GM19372 (cell line): ENCODE results near the gene STAG3.
"Not testable (repeated sequence)": the region's sequence is repeated elsewhere in the genome, so short reads cannot be mapped to it uniquely, and the experiment has no call there.

Experiments used
- ATAC-seq: cut with Tn5 transposase; IDR thresholded peaks from one replicate; pipeline ENCODE4 v1.9.1; 2021; ENCODE audit warnings: mild to moderate bottlenecking, low read depth, moderate library complexity; ENCODE audit not compliant: unreplicated experiment

STAG3 gene

DNA sequence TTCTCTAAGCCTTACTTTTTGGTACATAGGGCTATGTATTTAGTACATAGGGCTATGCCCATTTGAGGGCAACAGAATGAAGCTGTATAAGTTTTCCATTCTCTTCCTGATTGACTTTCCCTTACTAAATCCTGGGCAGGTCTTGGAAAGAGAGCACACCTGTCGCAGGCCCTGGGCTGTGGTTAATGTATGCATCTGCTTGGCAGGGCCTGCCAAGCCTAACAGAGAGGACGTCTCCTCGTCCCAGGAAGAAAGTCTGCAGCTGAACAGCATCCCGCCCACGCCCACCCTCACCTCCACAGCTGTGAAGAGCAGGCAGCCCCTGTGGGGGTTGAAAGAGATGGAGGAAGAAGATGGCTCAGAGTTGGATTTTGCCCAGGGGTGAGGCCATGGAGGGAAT is 33.1 kb downstream of the STAG3 start:
- ATAC-seq: no peak

DNA sequence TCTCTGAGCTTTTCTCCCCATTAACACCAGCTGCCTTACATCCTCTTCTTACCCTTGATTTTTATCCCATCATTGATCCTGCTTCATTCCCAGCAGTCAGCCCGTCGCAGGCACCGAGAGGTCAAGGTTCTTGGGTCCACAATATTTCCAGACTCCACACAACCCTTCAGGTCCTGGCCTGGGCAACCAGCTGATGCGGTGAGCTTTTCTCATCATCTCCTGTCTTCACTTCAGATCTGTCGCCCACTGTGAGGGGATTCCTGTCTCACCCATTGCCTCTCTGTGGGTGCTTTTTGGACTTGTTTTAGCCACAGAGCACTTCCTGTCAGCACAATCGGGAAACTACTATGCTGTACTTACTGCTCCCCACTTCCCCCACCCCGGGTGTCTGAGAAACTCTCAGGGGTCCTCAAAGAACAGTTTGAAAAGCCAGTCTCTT is 33.6 kb downstream of the STAG3 start:
- ATAC-seq: no peak

DNA sequence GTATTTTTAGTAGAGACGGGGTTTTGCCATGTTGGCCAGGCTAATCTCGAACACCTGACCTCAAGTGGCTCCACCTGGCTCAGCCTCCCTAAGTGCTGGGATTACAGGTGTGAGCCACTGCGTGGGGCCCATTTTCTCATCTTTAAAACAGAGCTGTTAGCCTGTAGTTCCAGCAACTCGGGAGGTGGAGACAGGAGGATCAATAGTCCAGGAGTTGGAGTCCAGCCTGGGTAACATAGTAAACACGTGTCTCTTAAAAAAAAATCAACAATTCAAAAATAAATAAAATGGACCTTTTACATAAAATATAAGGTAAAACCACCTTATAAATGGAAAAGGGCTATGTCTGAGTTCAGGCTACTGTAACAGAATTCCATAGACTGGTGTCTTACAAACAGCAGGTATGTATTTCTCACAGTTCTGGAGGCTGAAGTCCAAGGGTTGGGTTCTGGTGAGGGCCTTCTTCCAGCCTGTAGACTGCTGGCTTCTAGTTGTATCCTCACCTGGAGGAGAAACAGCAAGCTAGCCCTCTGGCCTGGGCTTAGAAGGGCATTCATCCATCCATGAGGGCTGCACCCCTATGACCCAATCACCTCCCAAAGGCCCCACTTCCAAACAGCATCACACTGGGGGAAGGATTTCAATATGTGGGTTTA is 35.0 kb downstream of the STAG3 start:
- no peak for ATAC-seq

DNA sequence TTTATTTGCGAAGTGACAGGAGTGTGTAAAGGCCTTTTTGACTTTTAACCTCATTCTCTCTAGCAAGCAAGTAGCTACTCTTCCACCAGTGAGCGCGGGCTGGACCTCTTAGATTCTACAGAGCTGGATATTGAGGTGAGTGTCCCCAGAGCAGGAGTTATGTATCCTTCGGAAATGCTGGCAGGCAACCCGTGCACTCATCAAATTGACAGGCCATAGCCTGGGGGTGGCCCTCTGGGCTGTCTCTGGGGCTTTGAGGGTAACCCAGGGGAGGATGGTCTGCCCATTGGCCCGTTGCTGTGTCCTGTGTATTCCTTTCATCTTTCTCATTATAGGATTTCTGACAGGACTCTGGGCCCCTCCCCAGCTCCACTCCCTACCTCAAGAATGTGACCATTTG is 36.0 kb downstream of the STAG3 start:
- ATAC-seq: no peak

DNA sequence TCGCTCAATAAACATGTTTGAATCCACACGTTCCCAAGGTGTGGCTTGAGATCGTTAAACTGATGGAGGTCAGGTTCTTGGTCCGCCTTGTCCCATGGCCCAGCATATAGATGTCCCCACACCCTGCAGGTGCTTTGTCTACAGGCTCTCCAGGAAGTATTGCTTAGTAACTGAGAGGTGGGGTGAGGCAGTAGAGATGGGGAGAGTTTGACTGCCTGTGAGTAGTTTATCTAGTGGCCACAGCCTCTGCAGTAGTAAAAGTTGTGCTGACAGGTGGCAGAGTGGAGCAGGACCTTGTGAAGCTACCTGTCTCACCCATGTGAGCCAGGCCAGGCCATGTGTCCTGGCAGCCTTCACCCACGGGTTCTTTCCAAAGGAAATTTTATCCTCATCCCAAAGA is 36.6 kb downstream of the STAG3 start:
- ATAC-seq: not testable (repeated sequence)

DNA sequence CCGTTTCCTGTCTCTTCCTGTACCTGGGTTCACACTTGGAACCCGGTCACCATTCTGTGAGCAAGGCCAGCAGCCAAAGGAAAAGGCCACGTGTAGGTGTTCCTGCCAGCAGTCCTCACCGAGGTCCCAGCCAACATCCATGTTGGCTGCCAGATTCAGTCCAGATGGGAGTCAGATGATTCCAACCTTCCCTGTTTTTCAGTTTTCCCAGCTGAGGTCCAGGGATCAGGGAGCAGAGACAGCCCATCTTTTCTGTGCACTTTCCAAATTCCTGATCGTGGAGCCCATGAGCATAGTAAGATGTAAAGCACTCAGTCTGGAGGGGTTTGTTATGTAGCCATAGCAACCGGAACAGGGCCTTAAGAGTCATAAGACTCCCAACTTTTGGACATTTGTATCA is 38.2 kb downstream of the STAG3 start:
- ATAC-seq: no peak

DNA sequence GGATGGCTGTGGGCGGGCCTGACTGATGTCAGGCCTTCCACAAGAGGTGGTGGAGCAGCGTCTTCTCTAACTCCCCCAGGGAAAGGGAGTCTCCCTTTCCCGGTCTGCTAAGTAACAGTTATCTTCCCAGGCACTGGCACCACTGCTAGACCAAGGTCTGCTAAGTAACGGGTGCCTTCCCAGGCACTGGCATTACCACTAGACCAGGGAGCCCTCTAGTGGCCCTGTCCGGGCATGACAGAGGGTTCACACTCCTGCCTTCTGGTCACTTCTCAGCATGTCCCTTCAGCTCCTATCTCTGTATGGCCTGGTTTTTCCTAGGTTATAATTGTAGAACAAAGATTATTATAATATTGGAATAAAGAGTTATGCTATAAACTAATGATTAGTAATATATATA is 40.2 kb downstream of the STAG3 start:
- not testable (repeated sequence) for ATAC-seq

DNA sequence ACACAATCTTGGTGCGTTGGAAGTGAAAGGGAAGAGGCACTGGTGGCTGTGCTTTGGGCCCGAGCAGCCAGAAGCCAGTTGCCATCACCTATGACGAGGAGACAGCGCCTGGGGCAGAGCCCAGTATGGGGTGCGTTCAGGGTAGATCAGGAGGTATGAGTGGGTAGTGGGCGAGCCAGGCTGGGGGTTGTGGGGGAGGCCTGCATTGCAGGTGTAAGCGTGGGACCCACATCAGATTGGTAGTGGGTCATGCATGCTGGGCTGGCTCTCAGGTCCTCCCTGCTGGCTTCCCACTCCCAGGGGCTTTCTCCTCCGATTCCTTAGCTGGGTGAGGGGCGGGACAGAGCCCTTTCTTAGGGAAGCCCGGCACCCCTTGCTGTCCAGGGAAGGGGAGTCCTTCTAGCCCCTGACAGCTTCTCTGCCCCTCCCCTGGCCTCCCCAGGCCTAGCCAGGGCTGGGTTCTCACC is 41.6 kb downstream of the STAG3 start:
- ATAC-seq: no peak

DNA sequence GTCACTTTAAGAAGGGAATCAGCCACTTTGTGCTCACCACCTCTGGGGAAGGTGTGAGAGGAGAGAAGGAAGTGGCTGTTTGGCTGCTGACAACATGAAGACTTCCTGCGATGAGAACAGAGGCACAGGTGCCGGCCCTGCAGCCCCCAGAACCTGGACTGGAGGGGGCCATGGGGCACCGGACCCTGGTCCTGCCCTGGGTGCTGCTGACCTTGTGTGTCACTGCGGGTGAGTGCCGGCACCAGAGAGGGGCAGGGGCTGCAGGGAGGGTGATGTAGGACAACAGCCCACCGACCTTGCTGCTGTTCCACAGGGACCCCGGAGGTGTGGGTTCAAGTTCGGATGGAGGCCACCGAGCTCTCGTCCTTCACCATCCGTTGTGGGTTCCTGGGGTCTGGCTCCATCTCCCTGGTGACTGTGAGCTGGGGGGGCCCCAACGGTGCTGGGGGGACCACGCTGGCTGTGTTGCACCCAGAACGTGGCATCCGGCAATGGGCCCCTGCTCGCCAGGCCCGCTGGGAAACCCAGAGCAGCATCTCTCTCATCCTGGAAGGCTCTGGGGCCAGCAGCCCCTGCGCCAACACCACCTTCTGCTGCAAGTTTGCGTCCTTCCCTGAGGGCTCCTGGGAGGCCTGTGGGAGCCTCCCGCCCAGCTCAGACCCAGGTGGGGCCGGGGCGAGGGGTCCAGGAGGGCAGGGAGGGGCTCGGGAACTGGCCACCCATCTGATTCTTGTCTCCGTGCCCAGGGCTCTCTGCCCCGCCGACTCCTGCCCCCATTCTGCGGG is 42.3 kb downstream of the STAG3 start, which contains the start of gene PVRIG:
PVRIG (plus strand) TSS at position 149 of the 785 bp plus-strand sequence; CDS start at position 171, 22 bp downstream.
- not testable (repeated sequence) for ATAC-seq

DNA sequence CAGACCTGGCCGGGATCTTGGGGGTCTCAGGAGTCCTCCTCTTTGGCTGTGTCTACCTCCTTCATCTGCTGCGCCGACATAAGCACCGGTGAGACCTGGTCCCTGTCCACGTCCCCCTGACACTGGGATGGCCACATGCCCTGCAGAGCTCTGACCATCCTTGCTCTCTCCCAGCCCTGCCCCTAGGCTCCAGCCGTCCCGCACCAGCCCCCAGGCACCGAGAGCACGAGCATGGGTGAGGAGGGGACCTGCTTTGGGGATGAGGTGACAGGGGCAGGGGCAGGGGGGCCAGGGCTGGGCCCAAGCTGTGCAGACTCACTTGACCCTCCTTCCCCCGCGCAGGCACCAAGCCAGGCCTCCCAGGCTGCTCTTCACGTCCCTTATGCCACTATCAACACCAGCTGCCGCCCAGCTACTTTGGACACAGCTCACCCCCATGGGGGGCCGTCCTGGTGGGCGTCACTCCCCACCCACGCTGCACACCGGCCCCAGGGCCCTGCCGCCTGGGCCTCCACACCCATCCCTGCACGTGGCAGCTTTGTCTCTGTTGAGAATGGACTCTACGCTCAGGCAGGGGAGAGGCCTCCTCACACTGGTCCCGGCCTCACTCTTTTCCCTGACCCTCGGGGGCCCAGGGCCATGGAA is 43.0 kb downstream of the STAG3 start:
- ATAC-seq: peak; percentile 9

DNA sequence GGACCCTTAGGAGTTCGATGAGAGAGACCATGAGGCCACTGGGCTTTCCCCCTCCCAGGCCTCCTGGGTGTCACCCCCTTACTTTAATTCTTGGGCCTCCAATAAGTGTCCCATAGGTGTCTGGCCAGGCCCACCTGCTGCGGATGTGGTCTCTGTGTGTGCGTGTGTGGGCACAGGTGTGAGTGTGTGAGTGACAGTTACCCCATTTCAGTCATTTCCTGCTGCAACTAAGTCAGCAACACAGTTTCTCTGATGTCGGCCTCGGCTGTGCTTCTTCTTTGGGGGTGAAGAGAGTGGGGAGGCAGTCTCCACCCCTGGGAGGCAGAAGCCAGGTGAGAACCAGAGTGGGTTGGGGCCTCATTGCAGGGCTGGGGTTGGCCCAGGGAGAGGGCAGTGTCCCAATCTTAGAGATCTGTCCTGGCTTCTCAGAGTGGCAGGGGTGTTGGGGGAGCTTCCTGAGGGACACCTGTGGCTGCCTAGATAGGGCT is 43.6 kb downstream of the STAG3 start:
- peak; percentile 48 for ATAC-seq

DNA sequence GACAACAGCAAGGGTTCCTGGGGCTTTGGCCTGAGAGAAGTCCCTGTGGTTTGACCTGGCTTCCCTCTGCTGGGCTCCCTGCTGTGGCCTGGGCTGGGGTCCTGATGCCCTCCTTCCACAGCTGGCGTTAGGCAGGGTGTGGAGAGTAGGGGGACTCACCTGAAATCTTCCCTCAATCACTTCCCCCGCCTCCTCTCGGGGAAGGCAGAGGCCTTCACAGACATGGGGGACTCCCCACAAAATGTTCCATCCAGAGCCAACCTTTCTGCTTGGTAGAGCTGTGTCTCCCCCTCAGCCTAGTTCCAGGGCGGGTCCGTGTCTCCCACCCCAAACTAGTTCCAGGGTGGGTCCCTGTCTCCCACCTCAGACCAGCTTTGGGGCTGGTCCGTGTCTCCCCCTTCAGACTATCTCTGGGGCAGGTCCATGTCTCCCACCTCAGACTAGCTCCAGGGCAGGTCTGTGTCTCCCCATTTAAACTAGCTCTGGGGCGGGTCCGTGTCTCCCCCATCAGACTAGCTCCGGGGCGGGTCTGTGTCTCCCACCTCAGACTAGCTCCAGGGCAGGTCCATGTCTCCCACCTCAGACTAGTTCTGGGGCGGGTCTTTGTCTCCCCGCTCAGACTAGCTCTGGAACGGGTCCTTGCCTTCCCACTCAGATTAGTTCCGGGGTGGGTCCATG is 44.2 kb downstream of the STAG3 start:
- ATAC-seq: no peak

DNA sequence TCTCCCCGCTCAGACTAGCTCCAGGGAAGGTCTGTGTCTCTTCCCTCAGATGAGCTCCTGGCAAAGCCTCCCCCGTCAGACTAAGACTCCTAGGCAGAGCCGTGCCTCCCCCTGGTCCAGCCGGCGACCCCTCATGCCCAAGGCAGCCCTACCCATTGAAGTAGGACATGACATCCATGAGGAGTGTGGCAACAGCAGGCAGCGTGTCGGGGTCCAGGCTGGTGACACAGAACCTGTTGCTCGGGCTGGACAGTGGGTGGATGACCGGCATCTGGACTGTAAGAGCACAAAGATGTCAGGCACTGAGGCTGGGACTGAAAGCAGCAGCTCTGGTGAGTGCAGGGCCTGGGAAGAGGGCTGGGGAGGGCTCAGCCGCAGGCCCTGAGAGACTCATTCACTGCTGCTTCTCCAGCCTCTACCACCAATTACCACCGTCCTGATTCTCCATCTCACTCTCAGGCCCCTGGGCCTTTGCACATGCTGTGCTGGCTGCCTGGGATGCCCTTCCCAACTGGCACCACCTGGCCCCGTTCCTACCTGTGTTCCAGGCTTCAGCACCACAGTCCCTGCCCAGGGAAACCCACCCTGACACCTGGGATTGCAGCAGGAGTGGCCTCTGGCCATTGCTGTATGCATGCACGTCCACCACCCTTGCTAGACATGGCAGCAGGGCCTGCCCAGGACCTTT is 44.9 kb downstream of the STAG3 start:
- ATAC-seq: no peak

DNA sequence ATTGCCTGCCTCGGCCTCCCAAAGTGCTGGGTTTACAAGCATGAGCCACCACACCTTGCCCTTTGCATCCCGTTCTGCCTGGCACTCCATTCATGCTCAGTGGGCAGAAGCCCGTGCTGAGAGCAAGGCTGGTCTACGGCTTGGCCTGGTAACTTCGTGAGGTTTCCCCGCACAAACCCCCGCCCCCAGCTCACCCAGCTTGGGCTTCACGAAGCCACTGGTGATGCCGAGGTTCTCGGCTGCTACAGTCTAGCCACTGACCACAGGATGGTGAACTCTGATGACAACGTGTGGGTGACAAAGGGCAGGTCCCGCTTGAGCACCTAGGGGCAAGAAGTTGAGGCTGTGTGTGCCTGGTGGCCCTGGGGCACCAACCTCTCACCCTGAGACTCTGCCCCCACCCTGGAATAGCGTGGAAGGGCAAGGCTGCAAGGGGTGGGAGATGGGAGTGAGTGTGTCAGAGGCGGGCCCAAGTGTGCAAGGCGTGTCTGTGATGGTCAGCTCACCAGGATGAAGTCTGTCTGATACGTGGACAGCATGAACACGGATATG is 45.7 kb downstream of the STAG3 start:
- ATAC-seq: not testable (repeated sequence)

DNA sequence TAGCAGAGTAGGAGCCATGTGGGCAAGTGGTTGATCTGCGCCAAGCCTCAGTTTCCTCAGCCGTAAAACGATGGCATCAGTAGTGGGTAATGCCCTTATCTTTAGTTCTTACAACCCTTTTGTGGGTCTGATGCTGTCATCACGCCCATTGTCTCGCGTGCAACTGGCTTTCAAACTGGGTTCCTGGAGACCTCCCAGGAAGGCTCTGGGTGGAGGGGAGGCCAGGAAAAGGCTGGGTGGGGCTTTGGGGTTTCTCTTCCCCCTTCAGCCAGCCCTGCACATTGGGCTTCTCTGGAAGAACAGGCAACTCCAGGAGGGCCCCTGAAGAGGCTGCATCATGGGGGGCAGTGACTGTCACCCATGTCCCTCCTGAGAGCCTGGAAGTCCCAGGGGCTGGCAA is 47.2 kb downstream of the STAG3 start:
- ATAC-seq: not testable (repeated sequence)

DNA sequence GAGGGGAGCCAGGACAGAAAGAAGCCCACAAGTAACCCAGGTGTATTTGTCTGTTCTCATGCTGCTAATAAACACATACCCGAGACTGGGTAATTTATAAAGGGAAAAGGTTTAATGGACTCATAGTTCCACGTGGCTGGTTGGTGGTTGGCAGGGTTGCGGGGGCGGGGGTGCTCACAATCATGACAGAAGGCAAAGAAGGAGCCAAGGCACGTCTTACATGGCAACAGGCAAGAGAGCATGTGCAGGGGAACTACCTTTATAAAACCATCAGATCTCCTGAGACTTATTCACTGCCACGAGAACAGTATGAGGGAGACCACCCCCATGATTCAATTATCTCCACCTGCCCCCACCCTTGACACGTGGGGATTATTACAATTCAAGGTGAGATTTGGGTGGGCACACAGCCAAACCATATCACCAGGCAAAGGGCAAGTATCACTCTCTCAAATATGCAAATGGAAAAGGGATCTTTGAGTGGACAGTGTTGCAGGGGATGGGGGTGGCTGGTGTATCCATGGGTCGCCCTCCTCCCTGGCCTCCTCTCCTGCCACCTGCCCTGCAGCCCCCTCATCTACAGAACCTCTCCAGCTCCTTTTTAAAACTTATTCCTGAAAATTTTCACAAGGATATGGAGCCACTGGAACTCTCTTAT is 57.1 kb downstream of the STAG3 start:
- ATAC-seq: not testable (repeated sequence)

DNA sequence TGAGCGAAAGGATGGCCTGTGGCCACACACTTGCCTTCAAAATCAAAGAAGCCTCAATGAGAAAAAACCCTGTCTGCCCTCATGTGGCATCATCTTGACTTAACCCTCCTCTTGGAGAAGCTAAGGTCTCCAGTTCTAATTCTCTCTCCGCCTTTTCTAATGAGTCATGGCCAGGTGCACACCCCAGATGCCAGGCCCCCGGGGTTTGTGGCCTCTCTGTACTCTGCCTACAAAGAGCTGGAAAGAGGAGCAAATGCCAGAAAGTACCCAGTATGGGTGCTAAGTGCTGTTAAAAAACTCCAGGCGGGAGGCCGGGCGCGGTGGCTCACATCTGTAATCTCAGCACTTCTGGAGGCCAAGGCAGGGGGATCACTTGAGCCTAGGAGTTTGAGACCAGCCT is 62.3 kb downstream of the STAG3 start:
- not testable (repeated sequence) for ATAC-seq

DNA sequence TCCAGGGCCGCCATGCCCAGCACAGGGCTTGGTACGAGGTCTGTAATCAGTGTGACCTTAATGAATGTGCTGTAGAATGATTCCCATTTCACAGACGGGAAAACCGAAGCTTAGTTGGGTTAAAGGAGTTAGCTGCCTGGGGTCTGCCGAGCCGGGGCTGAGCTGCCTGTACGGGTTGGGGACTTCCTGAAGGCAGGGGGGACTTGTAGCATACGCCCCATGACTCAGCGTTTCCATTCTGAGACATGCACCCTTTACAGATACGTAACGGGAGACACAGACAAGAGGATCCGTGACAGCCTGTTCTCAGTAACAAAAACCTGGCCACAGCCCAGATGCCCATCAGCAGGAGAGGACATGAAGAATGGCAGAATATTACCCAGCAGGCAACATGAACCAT is 65.7 kb downstream of the STAG3 start:
- not testable (repeated sequence) for ATAC-seq

DNA sequence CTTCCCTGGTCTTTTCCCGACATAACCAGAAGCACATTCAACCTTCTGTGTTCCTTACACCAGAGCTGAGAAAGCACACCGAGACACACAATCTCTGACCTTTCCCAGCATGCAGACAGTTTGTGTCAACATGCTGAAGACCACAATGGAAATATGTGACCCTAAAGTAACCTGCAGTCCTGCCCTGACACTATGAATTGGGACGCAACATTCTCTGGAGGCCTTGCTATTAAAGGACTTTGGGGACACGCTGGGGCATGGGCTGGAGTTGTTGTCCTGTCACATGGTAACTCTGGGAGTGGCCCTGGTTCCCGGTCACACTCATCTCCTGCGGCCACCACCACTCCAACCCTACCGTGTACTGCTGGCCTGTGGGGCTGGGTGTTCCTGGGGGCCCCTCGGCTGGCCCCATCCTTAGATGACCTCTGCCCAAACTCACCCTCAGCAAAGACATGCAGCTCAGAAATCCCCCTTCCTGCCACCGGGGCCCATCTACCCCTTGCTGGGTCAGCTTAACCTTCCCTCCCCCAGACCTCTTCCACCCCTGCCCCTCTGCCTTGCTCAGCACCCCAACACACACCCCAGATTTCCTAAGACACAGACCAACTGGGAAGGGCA is 67.4 kb downstream of the STAG3 start:
- ATAC-seq: not testable (repeated sequence)
